HG02763 (cell line): ENCODE results near the gene IKZF5.

Experiments used
- ATAC-seq: cut with Tn5 transposase; IDR thresholded peaks from one replicate; pipeline ENCODE4 v1.9.1; 2021; ENCODE audit warnings: mild to moderate bottlenecking, moderate library complexity; ENCODE audit not compliant: unreplicated experiment

IKZF5 gene

DNA sequence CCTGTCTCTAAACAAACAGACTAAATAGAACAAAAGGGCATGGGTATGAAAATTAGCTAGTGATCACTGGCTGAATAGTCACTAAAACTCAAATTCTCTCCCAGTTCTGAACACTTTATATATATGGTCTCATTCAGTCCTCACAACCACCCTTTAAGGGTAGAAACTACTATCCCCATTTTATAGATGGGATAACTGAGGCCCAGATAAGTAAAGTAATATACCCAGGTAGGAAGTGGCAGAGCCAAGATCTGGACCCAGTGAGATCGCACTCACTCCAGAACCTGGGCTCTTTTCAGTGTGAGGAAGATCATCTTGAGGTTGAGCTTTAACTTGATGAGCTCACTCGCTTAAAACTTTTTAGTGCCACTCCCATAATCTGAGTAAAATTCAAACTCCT lies 23.9 kb downstream of the IKZF5 start:
- no peak for ATAC-seq

DNA sequence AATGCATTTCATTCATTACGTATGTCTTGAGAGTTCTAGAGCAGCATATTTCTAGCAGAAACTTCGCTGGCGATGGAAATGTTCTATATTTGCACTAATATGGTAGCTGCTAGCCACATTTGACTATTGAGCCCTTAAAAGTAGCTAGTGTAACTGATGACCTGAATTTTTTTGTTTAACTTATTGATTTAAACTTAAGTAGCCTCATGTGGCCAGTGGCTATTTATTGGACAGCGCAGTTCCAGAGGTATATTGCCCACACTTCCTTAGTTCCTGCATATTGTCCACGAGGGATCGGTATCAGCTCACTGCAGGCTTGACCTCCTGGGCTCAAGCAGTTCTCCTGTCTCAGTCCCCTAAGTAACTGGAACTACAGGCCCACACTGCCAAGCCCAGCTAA lies 24.7 kb downstream of the IKZF5 start:
- ATAC-seq: no peak

DNA sequence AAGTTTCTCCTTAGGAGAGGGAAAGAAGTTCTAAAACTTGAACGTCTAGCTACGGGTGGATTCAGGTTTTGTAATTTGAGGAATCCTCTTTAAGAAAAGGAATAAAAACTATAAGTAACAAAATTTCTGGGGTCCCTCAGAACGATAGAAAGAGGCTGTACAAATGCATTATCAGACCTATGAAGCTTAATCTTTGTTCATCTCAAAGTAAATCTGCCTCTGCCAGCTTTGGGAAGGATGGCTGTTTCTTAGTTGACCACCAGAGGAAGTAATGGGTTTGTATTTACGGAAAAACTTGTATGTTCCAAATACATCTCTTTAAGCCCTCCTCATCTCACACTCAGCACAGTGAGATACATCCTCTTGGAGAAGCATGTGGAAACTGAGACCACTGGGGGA lies 27.5 kb downstream of the IKZF5 start:
- ATAC-seq: no peak

DNA sequence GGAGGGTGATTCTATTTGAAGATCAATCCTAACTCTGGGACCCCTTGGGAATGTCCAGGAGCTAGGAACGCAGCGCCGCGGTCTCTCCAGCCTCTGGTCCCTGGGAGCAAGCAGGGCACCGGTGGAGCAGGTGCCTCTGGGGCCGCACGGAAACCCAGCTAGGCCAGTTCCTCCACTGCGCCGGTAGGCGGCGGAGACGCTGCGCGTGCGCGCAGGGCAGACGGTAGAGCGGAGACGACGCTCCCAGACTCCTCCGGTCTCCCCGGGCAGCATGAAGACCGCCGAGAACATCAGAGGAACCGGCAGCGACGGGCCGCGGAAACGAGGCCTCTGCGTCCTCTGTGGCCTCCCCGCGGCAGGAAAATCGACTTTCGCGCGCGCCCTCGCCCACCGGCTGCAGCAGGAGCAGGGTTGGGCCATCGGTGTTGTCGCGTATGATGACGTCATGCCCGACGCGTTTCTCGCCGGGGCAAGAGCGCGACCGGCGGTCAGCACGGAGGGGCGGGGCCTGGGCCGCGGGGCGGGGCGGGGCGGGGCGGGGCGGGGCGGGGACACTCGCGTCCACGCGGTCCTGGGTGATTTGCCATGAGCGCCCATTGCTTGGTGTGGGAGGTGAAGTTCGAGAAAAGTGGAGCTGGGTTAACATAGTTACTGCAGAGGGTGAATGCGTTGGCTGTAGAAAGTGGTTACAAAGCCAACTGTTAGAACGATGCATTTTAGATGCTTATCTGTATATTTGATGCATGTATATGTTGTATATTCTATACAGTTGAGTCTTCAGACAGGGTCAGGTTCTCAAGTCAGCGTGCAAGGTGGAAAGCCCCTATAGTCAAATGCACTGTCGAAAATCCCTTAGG lies 28.2 kb downstream of the IKZF5 start, which contains the start of gene PSTK:
PSTK (plus strand) TSS at position 193 of the 857 bp plus-strand sequence; CDS start at position 272, 79 bp downstream.
- peak; percentile 97 for ATAC-seq

DNA sequence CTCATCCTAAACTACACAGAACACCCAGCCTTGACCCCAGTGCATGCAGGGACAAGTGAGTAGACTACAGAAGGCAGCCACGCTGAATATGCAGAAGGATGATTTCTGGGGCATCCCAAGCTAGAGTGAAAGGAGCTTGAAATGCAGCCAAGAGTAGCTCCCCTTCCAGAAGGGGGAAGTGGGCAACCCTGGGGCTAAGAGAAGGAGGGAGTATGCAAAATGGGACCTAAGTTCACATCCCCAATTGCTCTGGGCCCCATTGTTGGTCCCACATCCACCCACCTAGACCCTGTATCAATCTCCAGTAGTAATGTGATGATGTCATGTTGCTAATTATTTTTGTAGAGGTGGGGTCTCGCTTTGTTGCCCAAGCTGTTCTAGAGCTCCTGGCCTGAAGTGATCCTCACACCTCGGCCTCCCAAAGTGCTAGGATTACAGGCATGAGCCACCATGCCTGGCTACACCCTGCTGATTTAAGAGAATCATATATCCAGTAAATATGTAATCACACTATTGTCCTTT lies 34.0 kb downstream of the IKZF5 start:
- no peak for ATAC-seq

DNA sequence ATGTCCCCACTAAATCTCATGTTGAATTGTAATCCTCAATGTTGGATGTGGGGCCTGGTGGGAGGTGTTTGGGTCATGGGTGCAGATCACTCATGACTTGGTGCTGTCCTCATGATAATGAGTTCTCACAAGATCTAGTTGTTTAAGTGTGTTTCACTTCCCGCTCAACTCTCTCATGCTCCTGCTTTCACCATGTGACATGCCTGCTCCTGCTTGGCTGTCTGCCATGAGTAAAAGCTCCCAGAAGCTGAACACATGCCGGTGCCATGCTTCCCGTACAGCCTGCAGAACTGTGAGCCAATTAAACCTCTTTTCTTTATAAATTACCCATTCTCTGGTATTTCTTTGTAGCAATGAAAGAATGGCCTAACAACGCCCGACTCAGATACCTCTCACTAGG lies 34.6 kb downstream of the IKZF5 start:
- no peak for ATAC-seq

GRCh38 chr10:122968698-122969097 lies 39.9 kb downstream of the IKZF5 start:
- no peak for ATAC-seq

GRCh38 chr10:122966879-122967278 lies 41.7 kb downstream of the IKZF5 start:
- no peak for ATAC-seq

- no peak for ATAC-seq
Observed at GRCh38 chr10:122962405-122962804, 46.2 kb downstream of the IKZF5 start.

DNA sequence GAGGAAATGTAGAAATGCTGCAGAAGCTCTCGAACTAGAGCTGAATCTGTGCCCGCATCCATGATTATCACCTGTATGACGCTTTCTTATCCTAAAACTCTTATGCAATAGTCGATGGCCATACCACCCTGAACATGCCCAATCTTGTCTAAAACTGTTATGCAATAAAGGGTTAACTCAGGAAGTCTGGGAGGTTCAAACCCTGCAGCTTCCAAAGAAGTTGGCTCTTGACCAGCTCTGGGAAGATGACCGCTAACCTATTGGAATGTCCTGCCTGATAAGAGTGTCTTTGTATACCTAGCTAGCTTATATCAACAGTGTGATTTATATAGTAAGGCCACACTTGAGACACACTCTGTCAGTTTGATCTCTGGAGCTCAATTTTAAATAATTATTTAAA lies 51.1 kb downstream of the IKZF5 start:
- no peak for ATAC-seq

GRCh38 chr10:122955892-122956291 lies 52.7 kb downstream of the IKZF5 start:
- no peak for ATAC-seq

DNA sequence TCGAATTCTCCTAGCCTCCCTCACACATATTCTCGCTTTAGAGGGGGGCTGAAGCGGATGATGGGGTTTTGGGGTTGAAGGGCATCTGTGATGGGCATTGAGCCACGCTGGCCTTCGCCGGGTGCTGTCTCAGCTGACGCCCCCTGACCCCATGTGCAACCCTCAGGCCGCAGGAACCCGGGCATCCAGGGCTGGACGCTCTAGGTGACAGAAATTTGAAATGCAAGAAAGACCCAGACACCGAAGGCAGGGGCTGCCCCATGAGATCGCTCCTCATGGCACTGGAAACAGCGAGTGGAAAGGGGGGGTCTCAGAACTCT lies 53.9 kb downstream of the IKZF5 start:
- no peak for ATAC-seq

DNA sequence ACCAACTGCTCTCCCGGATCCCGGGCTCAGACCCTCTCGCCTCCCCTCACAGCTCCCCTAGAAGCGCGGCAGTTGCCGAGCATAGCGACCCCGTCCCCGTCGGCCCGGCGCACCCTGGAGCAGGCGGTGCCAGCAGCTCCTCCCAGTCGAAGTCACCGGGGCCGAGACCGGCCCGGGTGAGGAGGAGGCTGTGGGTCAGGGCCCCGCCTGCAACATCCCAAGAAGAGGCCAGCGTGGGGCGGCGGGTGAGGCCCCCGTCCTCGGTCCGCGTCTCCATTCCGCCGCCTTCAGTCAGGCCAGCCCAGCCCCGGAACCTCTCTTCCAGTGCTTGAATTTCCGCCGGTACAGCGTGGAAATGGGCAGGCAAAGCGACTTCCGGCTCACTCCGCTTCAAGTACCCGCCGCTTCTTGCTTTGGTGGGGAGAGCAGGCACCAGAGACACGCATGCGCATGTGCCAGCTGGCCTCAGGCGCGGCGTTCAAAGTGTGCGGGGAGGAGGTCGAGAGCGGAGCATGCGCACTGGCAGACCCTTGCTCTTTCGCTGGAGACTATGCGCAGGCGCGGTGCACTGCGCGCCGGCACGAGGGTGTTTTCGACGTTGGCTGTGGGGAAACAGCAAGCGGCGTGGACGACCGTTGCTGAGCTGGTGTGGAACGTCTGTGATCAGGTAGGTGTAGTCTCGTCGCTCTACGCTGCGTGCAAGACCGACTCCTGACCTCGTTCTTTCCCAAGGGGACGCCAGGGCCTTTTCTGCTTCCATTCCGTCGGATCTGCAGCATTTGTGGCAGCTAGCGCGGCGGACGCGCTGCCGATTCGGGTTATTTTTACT lies 54.5 kb downstream of the IKZF5 start, which contains the start of gene C10orf88:
C10orf88 (minus strand) TSS at position 326 of the 829 bp plus-strand sequence; CDS start at position 277, 49 bp downstream.
- ATAC-seq: peak; percentile 96

DNA sequence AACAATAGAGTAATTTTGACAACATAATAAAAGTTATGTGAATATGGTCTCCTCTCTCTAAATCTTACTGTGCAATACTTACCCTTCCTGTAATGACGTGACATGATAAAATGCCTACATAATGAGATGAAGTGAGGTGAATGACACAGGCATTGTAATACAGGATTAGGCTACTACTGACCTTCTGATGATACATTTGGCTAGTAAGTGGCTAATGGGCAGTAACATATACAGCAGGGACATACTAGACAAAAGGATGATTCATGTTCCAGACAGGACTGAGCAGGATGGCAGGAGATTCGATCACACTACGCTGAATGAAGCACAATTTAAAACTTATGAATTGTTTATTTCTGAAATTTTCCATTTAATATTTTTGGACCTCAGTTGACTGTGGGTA lies 59.3 kb downstream of the IKZF5 start:
- ATAC-seq: no peak
